Measurements from ENCODE around the gene CD302. TPM values are rescaled to one million over a fixed set of nuclear protein-coding genes. Genes with fewer than 3 reads are reported as not detected.

CD302 gene
- polyA plus RNA-seq, 1 donor from 2014 or later, result not detected

DNA sequence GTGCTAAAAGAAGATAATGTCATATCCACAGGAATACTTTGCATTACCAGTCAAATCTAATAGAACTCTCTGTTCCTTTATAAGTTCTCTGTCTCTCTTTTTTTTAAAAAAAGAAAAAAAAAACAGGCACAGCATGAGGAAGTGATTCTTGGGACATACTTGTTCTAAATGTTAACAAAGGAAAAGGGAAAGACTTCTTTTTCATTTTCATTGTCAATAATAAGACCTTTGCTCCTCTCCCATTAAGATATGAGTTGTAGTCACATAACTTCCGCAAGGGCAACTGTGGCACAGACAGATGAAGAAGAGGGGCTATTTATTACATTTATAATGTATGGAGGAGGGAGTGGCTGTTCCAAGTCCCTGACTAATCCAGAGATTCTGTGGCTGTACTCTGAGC, 4.7 kb downstream of the CD302 start:
- no peaks in the 10 kb centered on the region for H3K79me2 ChIP-seq (replicated peaks; ENCODE audit: insufficient read depth, low read length)
- H3K36me3 ChIP-seq (ENCODE audit: insufficient read depth, low read length), result no peaks in the 10 kb centered on the region
- H4K20me1 ChIP-seq (ENCODE audit: insufficient read depth), result no peaks in the 10 kb centered on the region
- no peak overlapping the region for H2AFZ ChIP-seq (ENCODE audit: low read depth, low read length)
- H3K27ac ChIP-seq (ENCODE audit: low read length), result no peak overlapping the region
- peaks cover 23% of the 10 kb centered on the region for H3K27me3 ChIP-seq (ENCODE audit: insufficient read depth, low read depth, low read length)
- H3K9ac ChIP-seq (ENCODE audit: low read length), result no peak overlapping the region
- no peaks in the 10 kb centered on the region for H3K9me2 ChIP-seq (ENCODE audit: insufficient read depth, low read length)
- no peak overlapping the region for H3K4me2 ChIP-seq (ENCODE audit: low read length)
- TF ChIP-seq POLR2AphosphoS5 (IDR thresholded peaks at IDR 0.05), result no peak
- H3F3A ChIP-seq (ENCODE audit: insufficient read depth, low read length, poor library complexity, severe bottlenecking), result no peaks in the 10 kb centered on the region
- H3K9me3 ChIP-seq (ENCODE audit: low read length), result no peaks in the 10 kb centered on the region
- H3K4me3 ChIP-seq (ENCODE audit: low read length), result no peak overlapping the region

- no peak overlapping the region for H2AFZ ChIP-seq (ENCODE audit: low read depth, low read length)
- no peaks in the 10 kb centered on the region for H3K36me3 ChIP-seq (ENCODE audit: insufficient read depth, low read length)
- H3F3A ChIP-seq (ENCODE audit: insufficient read depth, low read length, poor library complexity, severe bottlenecking), result no peaks in the 10 kb centered on the region
- no peak overlapping the region for H3K4me2 ChIP-seq (ENCODE audit: low read length)
- H3K27ac ChIP-seq (ENCODE audit: low read length), result no peak overlapping the region
- no peaks in the 10 kb centered on the region for H4K20me1 ChIP-seq (ENCODE audit: insufficient read depth)
- peaks cover 16% of the 10 kb centered on the region for H3K27me3 ChIP-seq (ENCODE audit: insufficient read depth, low read depth, low read length)
- no peak for TF ChIP-seq TAF1 (IDR thresholded peaks at IDR 0.05; ENCODE audit: low read depth)
- no peak for TF ChIP-seq EZH2 (IDR thresholded peaks at IDR 0.05; ENCODE audit: borderline replicate concordance, insufficient read depth, low read length, poor library complexity, severe bottlenecking)
- TF ChIP-seq, protein P1, sequence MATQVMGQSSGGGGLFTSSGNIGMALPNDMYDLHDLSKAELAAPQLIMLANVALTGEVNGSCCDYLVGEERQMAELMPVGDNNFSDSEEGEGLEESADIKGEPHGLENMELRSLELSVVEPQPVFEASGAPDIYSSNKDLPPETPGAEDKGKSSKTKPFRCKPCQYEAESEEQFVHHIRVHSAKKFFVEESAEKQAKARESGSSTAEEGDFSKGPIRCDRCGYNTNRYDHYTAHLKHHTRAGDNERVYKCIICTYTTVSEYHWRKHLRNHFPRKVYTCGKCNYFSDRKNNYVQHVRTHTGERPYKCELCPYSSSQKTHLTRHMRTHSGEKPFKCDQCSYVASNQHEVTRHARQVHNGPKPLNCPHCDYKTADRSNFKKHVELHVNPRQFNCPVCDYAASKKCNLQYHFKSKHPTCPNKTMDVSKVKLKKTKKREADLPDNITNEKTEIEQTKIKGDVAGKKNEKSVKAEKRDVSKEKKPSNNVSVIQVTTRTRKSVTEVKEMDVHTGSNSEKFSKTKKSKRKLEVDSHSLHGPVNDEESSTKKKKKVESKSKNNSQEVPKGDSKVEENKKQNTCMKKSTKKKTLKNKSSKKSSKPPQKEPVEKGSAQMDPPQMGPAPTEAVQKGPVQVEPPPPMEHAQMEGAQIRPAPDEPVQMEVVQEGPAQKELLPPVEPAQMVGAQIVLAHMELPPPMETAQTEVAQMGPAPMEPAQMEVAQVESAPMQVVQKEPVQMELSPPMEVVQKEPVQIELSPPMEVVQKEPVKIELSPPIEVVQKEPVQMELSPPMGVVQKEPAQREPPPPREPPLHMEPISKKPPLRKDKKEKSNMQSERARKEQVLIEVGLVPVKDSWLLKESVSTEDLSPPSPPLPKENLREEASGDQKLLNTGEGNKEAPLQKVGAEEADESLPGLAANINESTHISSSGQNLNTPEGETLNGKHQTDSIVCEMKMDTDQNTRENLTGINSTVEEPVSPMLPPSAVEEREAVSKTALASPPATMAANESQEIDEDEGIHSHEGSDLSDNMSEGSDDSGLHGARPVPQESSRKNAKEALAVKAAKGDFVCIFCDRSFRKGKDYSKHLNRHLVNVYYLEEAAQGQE (IDR thresholded peaks at IDR 0.05; ENCODE audit: borderline replicate concordance), result no peak
- TF ChIP-seq RAD21 (conservative IDR thresholded peaks at IDR 0.05), result no peak
- TF ChIP-seq SMC3 (conservative IDR thresholded peaks at IDR 0.05; ENCODE audit: poor library complexity), result no peak
- no peak for TF ChIP-seq MXI1 (conservative IDR thresholded peaks at IDR 0.05; ENCODE audit: poor library complexity, severe bottlenecking)
- TF ChIP-seq POLR2AphosphoS5 (IDR thresholded peaks at IDR 0.05), result no peak
- TF ChIP-seq CTCF (IDR thresholded peaks at IDR 0.05; ENCODE audit: poor library complexity, severe bottlenecking), result no peak
- TF ChIP-seq EP300 (conservative IDR thresholded peaks at IDR 0.05; ENCODE audit: poor library complexity, severe bottlenecking), result no peak
- H3K9ac ChIP-seq (ENCODE audit: low read length), result no peak overlapping the region
- no peaks in the 10 kb centered on the region for H3K9me2 ChIP-seq (ENCODE audit: insufficient read depth, low read length)
- H3K4me3 ChIP-seq (ENCODE audit: low read length), result no peak overlapping the region
- H3K79me2 ChIP-seq (replicated peaks; ENCODE audit: insufficient read depth, low read length), result no peaks in the 10 kb centered on the region
- no peaks in the 10 kb centered on the region for H3K9me3 ChIP-seq (ENCODE audit: low read length)
Observed at GRCh38 chr2:159792599-159792998, 5.4 kb downstream of the CD302 start.

DNA sequence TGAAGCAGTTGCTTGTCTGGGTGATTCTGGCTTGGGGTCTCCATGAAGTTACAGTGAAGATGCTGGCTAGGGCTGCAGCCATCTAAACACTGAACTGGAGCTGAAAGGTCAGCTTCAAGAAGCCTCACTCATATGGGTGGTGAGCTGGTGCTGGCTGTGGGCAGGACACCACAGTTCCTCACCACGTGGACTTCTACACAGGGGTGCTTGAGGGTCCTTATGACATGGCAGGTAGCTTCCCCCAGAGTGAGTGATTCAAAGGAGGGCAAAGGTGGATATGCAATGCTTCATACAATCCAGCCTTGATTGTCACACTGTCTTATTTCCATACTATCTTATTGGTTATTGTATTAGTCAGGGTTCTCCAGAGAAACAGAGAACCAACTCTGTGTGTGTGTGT, 6.0 kb downstream of the CD302 start:
- H3F3A ChIP-seq (ENCODE audit: insufficient read depth, low read length, poor library complexity, severe bottlenecking), result no peaks in the 10 kb centered on the region
- H3K4me3 ChIP-seq (ENCODE audit: low read length), result no peak overlapping the region
- no peaks in the 10 kb centered on the region for H3K9me2 ChIP-seq (ENCODE audit: insufficient read depth, low read length)
- no peak overlapping the region for H2AFZ ChIP-seq (ENCODE audit: low read depth, low read length)
- H3K9me3 ChIP-seq (ENCODE audit: low read length), result no peaks in the 10 kb centered on the region
- H4K20me1 ChIP-seq (ENCODE audit: insufficient read depth), result no peaks in the 10 kb centered on the region
- H3K4me2 ChIP-seq (ENCODE audit: low read length), result no peak overlapping the region
- no peaks in the 10 kb centered on the region for H3K36me3 ChIP-seq (ENCODE audit: insufficient read depth, low read length)
- no peak overlapping the region for H3K27ac ChIP-seq (ENCODE audit: low read length)
- H3K9ac ChIP-seq (ENCODE audit: low read length), result no peak overlapping the region
- TF ChIP-seq, protein P1 (IDR thresholded peaks at IDR 0.05; ENCODE audit: borderline replicate concordance), result no peak
- no peak for TF ChIP-seq EP300 (conservative IDR thresholded peaks at IDR 0.05; ENCODE audit: poor library complexity, severe bottlenecking)
- TF ChIP-seq MXI1 (conservative IDR thresholded peaks at IDR 0.05; ENCODE audit: poor library complexity, severe bottlenecking), result no peak
- TF ChIP-seq EZH2 (IDR thresholded peaks at IDR 0.05; ENCODE audit: borderline replicate concordance, insufficient read depth, low read length, poor library complexity, severe bottlenecking), result no peak
- TF ChIP-seq SMC3 (conservative IDR thresholded peaks at IDR 0.05; ENCODE audit: poor library complexity), result no peak
- no peaks in the 10 kb centered on the region for H3K79me2 ChIP-seq (replicated peaks; ENCODE audit: insufficient read depth, low read length)
- peaks cover 10% of the 10 kb centered on the region for H3K27me3 ChIP-seq (ENCODE audit: insufficient read depth, low read depth, low read length)

Data from neural cell (in vitro differentiated cells).